GM23248 (cell line): ENCODE results near the gene DDX39B. TPM values are rescaled to one million over a fixed set of nuclear protein-coding genes. Genes with fewer than 3 reads are reported as not detected.

Experiments
- DNase-seq: peaks from one replicate; pipeline ENCODE4 v3.0.0-alpha.2; 2015
- H2AFZ ChIP-seq: fragments of 200-600 bp; sonication (generic); 2 replicates; pipeline ENCODE4 v1.6.1; 2016; ENCODE audit warnings: antibody characterized with exemption
- H3F3A ChIP-seq: fragments of 200-600 bp; sonication (generic); 2 replicates; pipeline ENCODE4 v1.6.1; 2016; ENCODE audit warnings: mild to moderate bottlenecking, antibody characterized with exemption, mixed run types; ENCODE audit not compliant: insufficient read depth
- H3K27ac ChIP-seq: fragments of 200-600 bp; sonication (generic); 2 replicates; pipeline ENCODE4 v1.5.1; 2016; ENCODE audit warnings: mild to moderate bottlenecking
- H3K27me3 ChIP-seq: fragments of 200-600 bp; sonication (generic); replicated peaks from 2 replicates; pipeline ENCODE4 v1.6.1; 2016; ENCODE audit warnings: mild to moderate bottlenecking; ENCODE audit not compliant: insufficient read depth
- H3K36me3 ChIP-seq: fragments of 200-600 bp; sonication (generic); 2 replicates; pipeline ENCODE4 v1.6.1; 2016; ENCODE audit warnings: low read depth, mild to moderate bottlenecking
- H3K4me1 ChIP-seq: fragments of 200-600 bp; sonication (generic); 2 replicates; pipeline ENCODE4 v1.6.1; 2016; ENCODE audit warnings: mild to moderate bottlenecking; ENCODE audit not compliant: insufficient read depth
- H3K4me2 ChIP-seq: fragments of 200-600 bp; sonication (generic); one replicate; pipeline ENCODE4 v1.6.1; 2016; ENCODE audit warnings: mild to moderate bottlenecking; ENCODE audit not compliant: unreplicated experiment
- H3K4me3 ChIP-seq: fragments of 200-600 bp; sonication (generic); 2 replicates; pipeline ENCODE4 v1.5.1; 2016; ENCODE audit warnings: mild to moderate bottlenecking
- H3K79me2 ChIP-seq: fragments of 200-600 bp; sonication (generic); 2 replicates; pipeline ENCODE4 v1.6.1; 2016; ENCODE audit warnings: mild to moderate bottlenecking; ENCODE audit not compliant: insufficient read depth
- H3K9ac ChIP-seq: fragments of 200-600 bp; sonication (generic); 2 replicates; pipeline ENCODE4 v1.6.1; 2016; ENCODE audit warnings: mild to moderate bottlenecking
- H3K9me2 ChIP-seq: fragments of 200-600 bp; sonication (generic); 2 replicates; pipeline ENCODE4 v1.6.1; 2016; ENCODE audit warnings: mixed run types, mild to moderate bottlenecking, moderate library complexity; ENCODE audit not compliant: insufficient read depth
- H3K9me3 ChIP-seq: fragments of 200-600 bp; sonication (generic); one replicate; pipeline ENCODE4 v1.6.1; 2017; ENCODE audit warnings: low read depth
- H4K20me1 ChIP-seq: fragments of 200-600 bp; sonication (generic); 2 replicates; pipeline ENCODE4 v1.6.0; 2016; ENCODE audit not compliant: insufficient read depth
- EZH2 ChIP-seq: fragments of 200-600 bp; sonication (generic); IDR thresholded peaks from 2 replicates; pipeline ENCODE4 v1.6.1; 2018; ENCODE audit warnings: antibody characterized with exemption, mild to moderate bottlenecking; ENCODE audit not compliant: insufficient read depth, poor library complexity, severe bottlenecking
- EZH2phosphoT487 ChIP-seq: fragments of 200-600 bp; sonication (generic); IDR thresholded peaks from 2 replicates; pipeline ENCODE4 v1.6.1; 2018; ENCODE audit warnings: antibody characterized with exemption, moderate library complexity, mild to moderate bottlenecking, low read depth; ENCODE audit not compliant: insufficient read depth
- WGBS, 2 experiments: methylation state at CpG; one replicate each; pipeline ENCODE4 v1.1.6; 2015 to 2017; ENCODE audit warnings: low lambda C conversion rate in 2 of 2, low coverage in 1 of 2; ENCODE audit errors: missing lambda C conversion rate in 2 of 2; 5-methylcytosine and 5-hydroxymethylcytosine counted together
- in situ Hi-C: fragments of 300-500 bp; cut with MboI; formaldehyde crosslinking; loops from 2 replicates; pipeline ENCODE4 v1.15.0; 2020
- polyA plus RNA-seq: library from polyadenylated mRNA; unstranded; fragments of >200 nt; fragmentation: Nextera tagmentation; extraction: Ambion mirVana; gene quantifications from 2 replicates; pipeline ENCODE4 v1.2.1, GENCODE V29; 2016
- total RNA-seq: library from RNA; depleted of rRNA; stranded (reverse); fragments of >200 nt; shearing (Covaris generic); gene quantifications from 2 replicates; pipeline ENCODE4 v1.2.3, GENCODE V29; 2014

DDX39B gene
- total and polyA plus RNA-seq, 2 experiments from 2014 or later = 197 to 415 TPM

GRCh38 chr6:31531162-31531561 lies 10.6 kb downstream of the DDX39B start:
- H2AFZ ChIP-seq = no peak overlapping the region
- H3K36me3 ChIP-seq = peaks cover 63% of the 10 kb centered on the region
- peaks cover 38% of the 10 kb centered on the region for H3K79me2 ChIP-seq
- in situ Hi-C loops = no loop called here
- no peaks in the 10 kb centered on the region for H3K9me2 ChIP-seq
- H3K27me3 ChIP-seq = no peaks in the 10 kb centered on the region
- peaks cover 76% of the 10 kb centered on the region for H3F3A ChIP-seq
- WGBS, 2 experiments = 95 to 100% methylated on average over 7 of the region's 7 CpGs
- H3K9ac ChIP-seq = no peak overlapping the region
- H3K4me2 ChIP-seq = no peak overlapping the region
- peaks cover 10% of the 10 kb centered on the region for H3K4me1 ChIP-seq
- H3K27ac ChIP-seq = no peak overlapping the region
- no peaks in the 10 kb centered on the region for H3K9me3 ChIP-seq
- no peak for DNase-seq
- no peak overlapping the region for H3K4me3 ChIP-seq
- TF ChIP-seq EZH2 (no peak), EZH2phosphoT487 (no peak)
- H4K20me1 ChIP-seq = peaks cover 5% of the 10 kb centered on the region; the same call in 1 of the 2 replicates

GRCh38 chr6:31530659-31531058 lies 11.1 kb downstream of the DDX39B start:
- DNase-seq = no peak
- no peak overlapping the region for H3K4me2 ChIP-seq
- H3K27me3 ChIP-seq = no peaks in the 10 kb centered on the region
- H3K9me3 ChIP-seq = no peaks in the 10 kb centered on the region
- H4K20me1 ChIP-seq = peaks cover under 1% of the 10 kb centered on the region; the same call in 1 of the 2 replicates
- H3F3A ChIP-seq = peaks cover 76% of the 10 kb centered on the region
- H3K9me2 ChIP-seq = no peaks in the 10 kb centered on the region
- H3K4me3 ChIP-seq = no peak overlapping the region
- no peak overlapping the region for H3K27ac ChIP-seq
- H3K36me3 ChIP-seq = peaks cover 58% of the 10 kb centered on the region
- peaks cover 15% of the 10 kb centered on the region for H3K4me1 ChIP-seq
- in situ Hi-C loops = no loop called here
- H2AFZ ChIP-seq = no peak overlapping the region
- WGBS, 2 experiments = 66 to 71% methylated on average over 6 of the region's 6 CpGs
- no peak overlapping the region for H3K9ac ChIP-seq
- peaks cover 33% of the 10 kb centered on the region for H3K79me2 ChIP-seq
- TF ChIP-seq EZH2 (no peak), EZH2phosphoT487 (no peak)

- 47 to 50% methylated on average over 12 of the region's 12 CpGs for WGBS, 2 experiments
- no peak for DNase-seq
- TF ChIP-seq EZH2 (no peak), EZH2phosphoT487 (no peak)
- Histone ChIP-seq H3K27me3 (no peaks in the 10 kb centered on the region), H3K9ac (no peak overlapping the region), H3K9me2 (no peaks in the 10 kb centered on the region), H3K4me3 (no peak overlapping the region), H3K4me1 (peaks cover 18% of the 10 kb centered on the region), H3K79me2 (peaks cover 22% of the 10 kb centered on the region), H3K36me3 (peaks cover 47% of the 10 kb centered on the region), H3K4me2 (no peak overlapping the region), H2AFZ (no peak overlapping the region), H4K20me1 (no peaks in the 10 kb centered on the region; the same call in 1 of the 2 replicates), H3K9me3 (no peaks in the 10 kb centered on the region), H3K27ac (0 out of 2 replicates have a peak overlapping the region, but pooled peaks have one; percentile 11), H3F3A (peaks cover 70% of the 10 kb centered on the region)
- in situ Hi-C loops = no loop called here
These were observed 12.3 kb downstream of the DDX39B start for GRCh38 chr6:31529329-31530150.

GRCh38 chr6:31528821-31529328 lies 12.9 kb downstream of the DDX39B start, which contains the start of gene MCCD1:
Gene MCCD1, plus strand, starts transcription at chr6:31528962. Its CDS starts 53 bp downstream, at chr6:31529015.
- DNase-seq = no peak
- Histone ChIP-seq H3K9ac (no peak within 1 kb of the TSS), H2AFZ (no peak within 1 kb of the TSS), H3K27ac (0 out of 2 replicates have a peak within 1 kb of the TSS, but pooled peaks have one; percentile 11), H3K9me2 (no peaks in the 10 kb centered on the region), H3K4me3 (no peak within 1 kb of the TSS), H3K79me2 (peaks cover 15% of the 10 kb centered on the region), H3K9me3 (no peaks in the 10 kb centered on the region), H3K27me3 (no peaks in the 10 kb centered on the region), H3K4me1 (peaks cover 18% of the 10 kb centered on the region), H4K20me1 (no peaks in the 10 kb centered on the region; the same call in 1 of the 2 replicates), H3F3A (peaks cover 63% of the 10 kb centered on the region), H3K4me2 (no peak within 1 kb of the TSS), H3K36me3 (peaks cover 41% of the 10 kb centered on the region)
- in situ Hi-C loops = no loop called here
- TF ChIP-seq EZH2 = no peak
- TF ChIP-seq EZH2phosphoT487 = no peak
- 61 to 80% methylated on average over 3 to 7 of the region's 7 CpGs for WGBS, 2 experiments
